Activated CD4-positive, alpha-beta T cell treated with anti-CD3 and anti-CD28 coated beads for 48 hours (primary cell): ENCODE measurements around the gene TCERG1L.

Source experiments
- DNase-seq: peaks from one replicate; pipeline ENCODE4 v3.0.0-alpha.2; 2020

TCERG1L gene

GRCh38 chr10:131093795-131094366, 217.6 kb downstream of the TCERG1L start:
- DNase-seq: no peak

GRCh38 chr10:131093346-131093745, 218.2 kb downstream of the TCERG1L start:
- DNase-seq: no peak

GRCh38 chr10:131092876-131093275, 218.6 kb downstream of the TCERG1L start:
- no peak for DNase-seq

GRCh38 chr10:131092386-131092785, 219.1 kb downstream of the TCERG1L start:
- no peak for DNase-seq

GRCh38 chr10:131091682-131092081, 219.8 kb downstream of the TCERG1L start:
- no peak for DNase-seq

- DNase-seq: no peak
These were observed 220.5 kb downstream of the TCERG1L start for GRCh38 chr10:131090761-131091661.

- DNase-seq: no peak
These were observed 221.7 kb downstream of the TCERG1L start for GRCh38 chr10:131089861-131090260.

GRCh38 chr10:131089150-131089549, 222.4 kb downstream of the TCERG1L start:
- no peak for DNase-seq

GRCh38 chr10:131088619-131089018, 222.9 kb downstream of the TCERG1L start:
- no peak for DNase-seq

GRCh38 chr10:131087464-131088215, 223.9 kb downstream of the TCERG1L start:
- no peak for DNase-seq

GRCh38 chr10:131086511-131086910, 225.0 kb downstream of the TCERG1L start:
- DNase-seq: no peak

GRCh38 chr10:131086094-131086493, 225.4 kb downstream of the TCERG1L start:
- DNase-seq: no peak

GRCh38 chr10:131085091-131085860, 226.2 kb downstream of the TCERG1L start:
- DNase-seq: no peak

- DNase-seq: no peak
These were observed 226.8 kb downstream of the TCERG1L start for GRCh38 chr10:131084791-131085090.

GRCh38 chr10:131083915-131084790, 227.4 kb downstream of the TCERG1L start:
- DNase-seq: no peak

GRCh38 chr10:131082991-131083481, 228.5 kb downstream of the TCERG1L start:
- peak; percentile 27 for DNase-seq

- no peak for DNase-seq
These were observed 229.2 kb downstream of the TCERG1L start for GRCh38 chr10:131082201-131082850.

- no peak for DNase-seq
These were observed 229.7 kb downstream of the TCERG1L start for GRCh38 chr10:131081786-131082185.

GRCh38 chr10:131081376-131081775, 230.1 kb downstream of the TCERG1L start:
- peak; percentile 31 for DNase-seq

GRCh38 chr10:131080571-131080970, 230.9 kb downstream of the TCERG1L start:
- no peak for DNase-seq

GRCh38 chr10:131079314-131079713, 232.2 kb downstream of the TCERG1L start:
- no peak for DNase-seq
